Left ventricle myocardium inferior (tissue), 1 donor: Measurements from ENCODE around the gene MTERF2. TPM values are rescaled to one million over a fixed set of nuclear protein-coding genes. Genes with fewer than 3 reads are reported as not detected.

ENCODE experiments used
- DNase-seq: peaks from one replicate; pipeline ENCODE4 v3.0.0-alpha.2; 2020
- H3K27ac ChIP-seq: fragments of 200-600 bp; replicated peaks from 2 replicates; pipeline ENCODE4 v1.8.0; 2021
- H3K27me3 ChIP-seq: fragments of 200-600 bp; 2 replicates; pipeline ENCODE4 v1.8.0; 2021; ENCODE audit warnings: low read depth
- H3K36me3 ChIP-seq: fragments of 200-600 bp; 2 replicates; pipeline ENCODE4 v1.8.0; 2021
- H3K4me1 ChIP-seq: fragments of 200-600 bp; 2 replicates; pipeline ENCODE4 v1.8.0; 2021
- H3K4me3 ChIP-seq: fragments of 200-600 bp; 2 replicates; pipeline ENCODE4 v1.8.0; 2021; ENCODE audit warnings: mild to moderate bottlenecking, moderate library complexity
- H3K9me3 ChIP-seq: fragments of 200-600 bp; replicated peaks from 2 replicates; pipeline ENCODE4 v1.8.0; 2021
- intact Hi-C: fragments of 100-400 bp; cut with micrococcal nuclease; formaldehyde crosslinking; loops from one replicate; pipeline ENCODE4 v1.11.0; 2022
- total RNA-seq: library from RNA; stranded (reverse); fragmentation: NEBNext Ultra II Directional; extraction: Animal tissue kit (Norgen Biotek cat#: 25700); gene quantifications from one replicate; pipeline ENCODE4 v1.2.1, GENCODE V29; 2021
- TF ChIP-seq, protein P1 (sequence below): fragments of 200-600 bp; IDR thresholded peaks from 2 replicates; pipeline ENCODE4 v1.8.0; 2021; ENCODE audit warnings: antibody characterized with exemption, mild to moderate bottlenecking, borderline replicate concordance
- donor health status: DM: no; HTN: yes; CAD: no; lungs with severe emphysema.

The MTERF2 gene
- total RNA-seq, 1 donor from 2014 or later, result 35.6 TPM

DNA sequence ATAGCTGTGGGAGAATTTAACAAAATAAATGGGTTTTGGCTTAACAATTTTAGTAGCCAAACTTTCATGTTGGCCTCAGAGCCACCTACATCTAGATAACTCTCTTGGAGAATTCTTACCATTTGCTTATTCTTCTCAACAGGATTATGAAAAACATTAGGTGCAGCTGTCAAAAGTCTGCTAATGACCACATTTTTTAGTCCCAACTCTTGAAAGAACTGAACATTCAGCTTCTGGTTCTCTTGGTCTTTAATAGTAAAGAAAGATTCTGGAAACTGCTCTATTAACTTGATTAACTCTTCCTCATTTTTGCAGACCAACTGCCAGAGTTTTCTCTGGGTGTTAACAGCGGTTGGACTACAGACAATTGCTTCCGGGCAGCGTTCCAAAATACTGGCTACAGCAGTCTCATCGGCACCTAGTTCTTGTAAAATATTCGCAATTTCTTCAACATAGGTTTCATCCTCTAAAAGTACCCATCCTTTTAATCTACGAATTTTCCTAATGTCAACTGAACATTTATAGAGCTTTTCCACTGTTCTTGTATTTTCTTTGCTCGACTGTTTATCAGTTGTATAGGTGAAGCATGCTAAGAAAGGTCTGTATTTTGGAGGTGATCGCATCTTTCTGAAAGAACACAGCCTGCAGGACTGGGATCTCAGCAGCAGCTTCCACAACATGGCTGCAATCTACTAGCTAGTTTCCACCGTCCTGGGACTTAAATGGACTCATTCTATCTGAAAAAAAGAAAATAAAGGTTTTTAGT lies 8.7 kb downstream of the MTERF2 start:
- peak overlapping the region; percentile 5 for H3K4me3 ChIP-seq
- peak; percentile 73 for DNase-seq
- peaks cover 94% of the 10 kb centered on the region for H3K4me1 ChIP-seq
- H3K36me3 ChIP-seq, result no peaks in the 10 kb centered on the region
- intact Hi-C loops, result no loop called here
- H3K27me3 ChIP-seq, result no peaks in the 10 kb centered on the region
- H3K9me3 ChIP-seq, result no peaks in the 10 kb centered on the region
- peak overlapping the region; percentile 73 for H3K27ac ChIP-seq
- TF ChIP-seq, protein P1, sequence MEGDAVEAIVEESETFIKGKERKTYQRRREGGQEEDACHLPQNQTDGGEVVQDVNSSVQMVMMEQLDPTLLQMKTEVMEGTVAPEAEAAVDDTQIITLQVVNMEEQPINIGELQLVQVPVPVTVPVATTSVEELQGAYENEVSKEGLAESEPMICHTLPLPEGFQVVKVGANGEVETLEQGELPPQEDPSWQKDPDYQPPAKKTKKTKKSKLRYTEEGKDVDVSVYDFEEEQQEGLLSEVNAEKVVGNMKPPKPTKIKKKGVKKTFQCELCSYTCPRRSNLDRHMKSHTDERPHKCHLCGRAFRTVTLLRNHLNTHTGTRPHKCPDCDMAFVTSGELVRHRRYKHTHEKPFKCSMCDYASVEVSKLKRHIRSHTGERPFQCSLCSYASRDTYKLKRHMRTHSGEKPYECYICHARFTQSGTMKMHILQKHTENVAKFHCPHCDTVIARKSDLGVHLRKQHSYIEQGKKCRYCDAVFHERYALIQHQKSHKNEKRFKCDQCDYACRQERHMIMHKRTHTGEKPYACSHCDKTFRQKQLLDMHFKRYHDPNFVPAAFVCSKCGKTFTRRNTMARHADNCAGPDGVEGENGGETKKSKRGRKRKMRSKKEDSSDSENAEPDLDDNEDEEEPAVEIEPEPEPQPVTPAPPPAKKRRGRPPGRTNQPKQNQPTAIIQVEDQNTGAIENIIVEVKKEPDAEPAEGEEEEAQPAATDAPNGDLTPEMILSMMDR, result no peak

DNA sequence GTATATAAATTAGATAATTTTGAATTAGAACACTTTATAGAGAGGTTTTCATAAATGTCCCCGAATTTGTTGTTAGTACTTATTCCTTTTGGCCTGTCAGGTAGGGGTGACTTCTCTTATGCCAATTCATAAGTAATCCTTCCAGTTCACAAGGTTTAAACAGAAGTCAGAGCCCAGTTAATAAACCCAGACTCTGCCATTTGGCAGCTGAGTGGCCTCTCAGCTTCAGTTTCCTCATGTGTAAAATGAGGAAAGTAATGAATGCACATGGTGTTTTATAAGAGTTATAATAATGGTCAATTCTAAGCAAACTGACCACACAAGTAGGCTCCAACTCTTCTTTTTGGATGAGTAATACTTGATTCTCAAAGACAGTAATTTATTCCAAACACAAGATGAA lies 10.3 kb downstream of the MTERF2 start:
- H3K4me1 ChIP-seq, result peaks cover 87% of the 10 kb centered on the region
- TF ChIP-seq, protein P1, result no peak
- peaks cover 5% of the 10 kb centered on the region for H3K36me3 ChIP-seq
- intact Hi-C loops, result no loop called here
- no peaks in the 10 kb centered on the region for H3K9me3 ChIP-seq
- H3K4me3 ChIP-seq, result no peak overlapping the region
- peak overlapping the region; percentile 73 for H3K27ac ChIP-seq
- no peaks in the 10 kb centered on the region for H3K27me3 ChIP-seq
- DNase-seq, result no peak

DNA sequence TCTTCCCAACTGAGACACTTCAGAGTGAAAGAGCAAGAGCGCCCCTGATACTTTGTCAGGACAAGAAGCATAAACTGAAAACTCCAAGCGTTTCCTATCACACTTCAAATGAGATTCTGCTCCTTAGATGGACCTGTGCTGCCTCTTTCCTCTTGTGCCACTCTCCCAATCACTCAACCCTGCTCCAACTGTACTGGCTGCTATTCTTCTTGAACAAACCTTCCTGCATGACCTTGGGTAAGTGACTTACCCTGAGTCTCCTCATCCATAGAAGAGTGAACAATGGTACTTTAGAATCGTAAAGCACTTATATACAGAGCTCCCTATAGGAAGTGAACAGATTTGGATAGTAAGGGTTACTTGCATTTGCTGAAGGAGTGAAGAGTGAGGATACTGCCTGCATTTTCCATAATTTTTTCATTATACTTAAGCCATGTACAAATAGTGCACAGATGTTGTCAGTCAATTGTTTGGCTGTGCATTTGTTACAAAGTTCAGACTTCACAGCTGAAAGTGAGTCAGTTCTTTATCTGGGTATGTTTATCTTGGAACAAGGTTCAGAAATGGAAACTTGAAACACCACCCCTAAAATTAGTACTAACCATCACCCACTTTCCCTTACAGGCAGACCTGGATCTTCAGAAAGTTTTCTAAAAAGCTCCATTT lies 10.8 kb downstream of the MTERF2 start:
- H3K4me1 ChIP-seq, result peaks cover 81% of the 10 kb centered on the region
- no peaks in the 10 kb centered on the region for H3K27me3 ChIP-seq
- TF ChIP-seq, protein P1, result no peak
- no peaks in the 10 kb centered on the region for H3K9me3 ChIP-seq
- DNase-seq, result no peak
- no peak overlapping the region for H3K4me3 ChIP-seq
- peak overlapping the region; percentile 73 for H3K27ac ChIP-seq
- intact Hi-C loops, result no loop called here
- peaks cover 10% of the 10 kb centered on the region for H3K36me3 ChIP-seq

DNA sequence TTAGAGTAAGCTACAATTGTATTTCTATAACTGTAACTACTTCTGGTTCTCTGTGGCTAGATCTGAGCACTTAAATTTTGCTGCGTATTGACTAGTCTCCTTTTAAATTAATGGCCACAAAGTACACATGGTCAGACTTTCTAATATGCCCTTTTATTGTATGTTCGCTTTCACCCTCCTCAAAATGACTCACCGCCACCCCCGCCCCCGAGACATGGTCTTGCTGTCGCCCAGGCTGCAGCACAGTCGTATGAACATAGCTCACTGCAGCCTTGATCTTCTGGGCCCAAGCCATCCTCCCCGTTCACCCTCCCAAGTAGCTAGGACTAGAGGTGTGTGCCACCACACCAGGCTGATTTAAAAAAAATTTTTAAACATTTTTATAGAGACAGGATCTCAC lies 11.8 kb downstream of the MTERF2 start:
- intact Hi-C loops, result no loop called here
- peak overlapping the region; percentile 73 for H3K27ac ChIP-seq
- no peaks in the 10 kb centered on the region for H3K27me3 ChIP-seq
- no peak for DNase-seq
- TF ChIP-seq, protein P1, result no peak
- no peak overlapping the region for H3K4me3 ChIP-seq
- peaks cover 19% of the 10 kb centered on the region for H3K36me3 ChIP-seq
- H3K4me1 ChIP-seq, result peaks cover 71% of the 10 kb centered on the region
- no peaks in the 10 kb centered on the region for H3K9me3 ChIP-seq

DNA sequence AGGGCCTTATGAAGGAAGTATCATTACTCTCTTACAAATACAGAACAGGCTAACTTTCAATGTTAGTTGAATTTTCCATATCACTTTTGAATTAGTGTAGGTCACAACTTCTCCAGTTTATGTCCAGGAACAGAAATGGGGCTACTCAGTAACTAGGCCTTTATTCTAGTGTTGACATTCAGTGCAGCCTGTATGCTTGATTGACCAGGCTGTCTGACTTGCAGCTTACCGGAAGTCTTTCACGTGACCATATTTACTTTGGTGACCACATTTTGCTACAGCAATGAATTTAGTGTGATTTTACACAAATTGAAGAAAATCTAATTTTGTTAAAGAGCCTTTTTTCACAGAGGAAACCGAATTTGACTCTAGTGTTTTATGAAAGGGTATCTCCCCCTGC lies 12.4 kb downstream of the MTERF2 start:
- Histone ChIP-seq H3K27me3 (no peaks in the 10 kb centered on the region), H3K36me3 (peaks cover 25% of the 10 kb centered on the region), H3K27ac (no peak overlapping the region), H3K4me3 (no peak overlapping the region), H3K4me1 (peaks cover 65% of the 10 kb centered on the region), H3K9me3 (no peaks in the 10 kb centered on the region)
- intact Hi-C loops, result no loop called here
- DNase-seq, result no peak
- TF ChIP-seq, protein P1, result no peak
